GM18519 (cell line): ENCODE measurements around the gene ANKH.
"Not testable (repeated sequence)": the region's sequence is repeated elsewhere in the genome, so short reads cannot be mapped to it uniquely, and the experiment has no call there.

Source experiments
- ATAC-seq: cut with Tn5 transposase; IDR thresholded peaks from one replicate; pipeline ENCODE4 v1.9.1; 2021; ENCODE audit warnings: mild to moderate bottlenecking, moderate library complexity; ENCODE audit not compliant: unreplicated experiment, low FRiP score

ANKH gene

DNA sequence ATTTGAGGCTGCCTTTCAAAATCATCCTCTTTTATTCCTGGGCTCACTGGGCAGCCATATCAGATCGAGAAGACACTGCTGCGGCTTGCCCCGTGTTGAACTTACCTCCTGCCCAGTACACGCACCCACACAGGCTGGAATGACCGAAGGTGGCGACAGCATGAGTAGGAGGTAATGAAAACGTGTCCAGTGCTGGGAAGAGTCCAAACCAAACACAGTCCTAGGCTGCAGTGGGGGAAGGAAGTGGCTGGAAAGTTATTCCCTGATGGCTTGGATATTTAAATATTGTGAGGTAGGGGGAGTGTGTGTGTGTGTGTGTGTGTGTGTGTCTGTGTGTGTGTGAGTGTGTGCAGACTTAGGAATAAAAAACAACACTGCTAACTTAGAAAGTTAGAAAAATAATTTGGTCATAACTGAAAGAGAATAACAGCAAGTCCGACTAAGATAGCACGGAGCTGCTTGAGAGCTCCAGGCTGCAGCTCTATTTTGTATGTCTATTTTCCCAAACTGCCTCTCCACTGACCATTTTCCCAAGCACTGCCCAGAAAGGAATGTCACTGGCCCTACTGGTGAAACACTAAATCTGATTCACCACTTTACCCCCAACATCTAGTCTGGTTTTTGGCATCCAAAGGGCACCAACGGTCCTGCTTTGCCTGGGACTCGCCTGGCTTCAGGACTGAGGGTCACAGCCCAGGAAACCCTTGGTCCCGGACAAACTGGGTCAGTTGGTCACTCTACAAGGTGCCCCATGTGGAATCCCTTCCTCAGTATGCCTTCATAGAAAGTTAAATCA, 41.2 kb downstream of the ANKH start:
- no peak for ATAC-seq

DNA sequence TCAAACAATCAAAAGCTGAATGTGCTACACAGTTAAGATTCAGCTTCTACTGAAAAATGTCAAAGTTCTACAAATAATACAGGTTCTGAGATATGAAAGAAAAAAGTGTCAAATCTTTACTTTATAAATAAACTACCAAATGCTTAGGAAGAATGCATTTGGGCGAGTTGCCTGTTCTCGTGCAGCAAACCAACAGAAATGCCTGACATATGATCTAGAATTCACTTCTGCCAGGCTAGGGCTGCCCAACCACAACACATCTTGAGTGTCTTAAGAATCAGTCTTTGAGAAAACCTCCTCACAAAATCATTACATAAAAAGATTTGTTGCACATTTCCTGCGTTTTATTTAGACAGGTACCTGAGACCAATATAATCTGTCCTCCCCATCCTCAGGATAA, 42.2 kb downstream of the ANKH start:
- no peak for ATAC-seq

DNA sequence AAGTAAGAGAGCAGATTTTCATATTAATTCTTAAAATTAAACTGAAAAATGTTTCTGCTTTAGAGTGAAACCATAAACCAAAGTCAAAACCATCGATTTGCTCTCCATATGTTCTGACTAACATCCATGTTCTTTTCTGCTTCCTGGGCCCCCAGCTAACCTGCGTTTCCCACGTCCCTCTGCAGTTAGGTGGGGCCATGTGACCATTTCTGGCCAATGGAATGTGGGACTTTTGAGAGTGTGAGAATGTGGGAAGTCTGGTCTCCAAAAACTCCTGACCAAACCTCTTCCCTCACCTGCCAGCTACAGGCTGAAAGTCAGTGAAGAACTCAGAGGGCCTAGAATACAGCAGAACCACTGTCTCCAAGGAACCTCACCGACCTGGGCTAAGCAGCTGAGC, 44.9 kb downstream of the ANKH start:
- no peak for ATAC-seq

DNA sequence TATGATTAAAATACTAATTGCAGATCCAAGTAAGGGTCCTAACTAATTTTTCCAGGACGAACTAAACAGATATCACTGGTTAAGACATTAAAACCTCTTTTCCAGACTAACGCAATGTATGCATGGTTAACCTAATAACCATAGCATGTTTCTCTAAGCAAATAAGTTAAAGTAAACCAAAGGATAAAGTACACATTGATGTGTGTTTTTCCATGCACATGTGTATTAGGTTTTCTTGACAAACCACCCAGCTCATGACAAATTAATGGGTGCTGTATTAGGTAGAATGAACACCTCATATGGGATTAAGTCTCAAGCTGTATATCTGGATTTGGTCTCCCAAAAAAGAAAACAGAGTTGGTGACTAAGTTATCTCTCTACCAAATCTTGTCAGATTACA, 45.6 kb downstream of the ANKH start:
- no peak for ATAC-seq

DNA sequence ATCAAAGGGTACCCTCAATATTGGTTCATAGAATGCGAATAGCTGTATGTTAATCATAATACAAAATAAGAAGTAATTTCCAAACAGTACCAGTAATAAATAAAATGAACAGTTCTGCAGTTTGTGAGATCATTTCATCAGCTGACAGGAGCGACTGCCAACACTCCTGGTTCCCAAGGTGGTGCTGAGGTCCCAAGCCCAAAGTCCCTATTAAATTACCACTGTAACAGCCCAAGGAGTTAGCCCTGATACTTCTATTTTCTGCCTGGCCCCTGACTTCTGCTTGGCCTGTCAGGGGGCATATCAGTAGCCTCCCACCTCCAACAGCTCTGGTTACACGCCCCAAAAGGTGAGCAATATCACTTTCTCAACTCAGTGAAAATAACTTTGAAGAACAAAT, 47.1 kb downstream of the ANKH start:
- ATAC-seq, result no peak

DNA sequence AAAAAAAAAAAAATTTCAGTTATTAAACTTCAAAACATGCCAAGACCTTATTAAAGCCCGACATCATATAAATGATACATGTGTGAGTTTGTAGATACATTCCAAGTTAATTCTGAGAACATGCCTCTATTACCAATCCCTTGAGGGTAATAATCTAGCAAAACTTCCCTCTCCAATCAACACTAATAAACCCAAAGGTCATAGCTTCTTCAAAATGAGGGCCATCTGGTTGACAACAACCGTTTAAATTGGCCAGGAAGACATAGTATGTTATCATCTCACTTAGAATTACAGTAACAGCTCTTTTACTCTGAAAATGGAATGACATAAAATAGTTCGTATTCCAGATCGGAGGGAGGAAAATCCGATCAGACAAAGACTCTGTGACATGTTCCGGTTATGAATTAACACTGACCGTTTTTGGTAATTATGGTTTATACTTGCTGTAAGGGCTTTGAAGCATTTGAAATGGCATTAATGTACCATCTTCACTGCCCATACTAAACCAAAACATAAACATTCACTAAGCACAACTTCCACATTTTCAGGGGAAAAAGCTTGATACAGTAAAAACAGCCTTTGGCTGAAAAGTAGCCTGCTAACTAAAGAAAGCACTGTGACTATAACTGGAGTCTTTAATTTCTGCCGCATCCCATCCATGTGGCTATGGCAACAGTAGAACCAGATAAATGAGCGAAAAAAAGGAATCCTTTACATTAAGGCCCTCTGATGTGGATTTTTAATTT, 50.3 kb downstream of the ANKH start:
- no peak for ATAC-seq

DNA sequence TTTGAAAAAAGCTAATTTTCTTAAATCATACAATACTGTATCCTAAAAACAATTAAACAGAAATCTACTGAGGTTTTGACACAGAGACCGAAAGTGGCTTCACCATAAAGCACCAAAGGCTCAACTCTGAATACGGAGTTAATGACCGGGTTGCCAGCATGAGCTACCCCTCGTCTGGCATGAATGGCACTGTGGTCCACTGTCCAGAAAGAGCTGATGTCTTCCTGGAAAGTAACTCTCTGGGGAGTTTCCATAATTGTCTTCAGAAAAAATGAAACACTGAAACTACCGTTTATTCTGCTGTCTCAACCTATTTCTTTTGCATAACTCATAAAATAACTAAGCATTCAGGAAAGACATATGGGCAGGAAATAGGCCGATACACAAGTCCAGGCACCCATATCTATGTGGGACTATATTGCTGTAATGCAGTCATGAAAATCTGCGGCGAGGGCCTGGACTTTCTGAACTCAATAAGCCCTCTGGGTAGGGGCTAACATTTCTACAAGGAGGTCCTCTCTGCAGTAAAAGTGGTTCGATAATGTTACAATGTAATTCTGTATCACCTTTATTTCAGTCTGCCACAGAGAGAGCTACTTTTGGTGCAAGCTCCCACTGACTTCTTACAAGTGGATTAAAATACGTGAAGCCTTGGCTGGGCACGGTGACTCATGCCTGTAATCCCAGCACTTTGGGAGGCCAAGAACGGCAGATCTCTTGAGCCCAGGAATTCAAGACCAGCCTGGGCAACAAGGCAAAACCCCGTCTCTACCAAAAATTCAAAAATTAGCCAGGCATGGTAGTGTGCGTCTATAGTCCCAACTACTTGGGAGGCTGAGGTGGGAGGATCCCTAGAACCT, 52.4 kb downstream of the ANKH start:
- ATAC-seq, result no peak

DNA sequence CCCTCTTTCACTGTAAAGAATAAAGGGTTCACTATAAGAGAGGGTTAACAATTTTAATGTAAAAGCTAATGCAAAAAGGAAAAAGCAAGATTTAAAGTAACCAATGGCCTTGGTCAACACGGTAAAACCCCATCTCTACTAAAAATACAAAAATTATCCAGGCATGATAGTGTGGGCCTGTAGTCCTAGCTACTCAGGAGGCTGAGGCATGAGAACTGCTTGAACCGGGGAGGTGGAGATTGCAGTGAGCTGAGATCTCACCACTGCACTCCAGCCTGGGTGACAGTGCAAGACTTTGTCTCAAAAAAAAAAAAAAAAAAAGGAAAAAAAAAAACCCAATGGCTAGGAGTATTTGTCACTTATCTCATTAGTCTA, 53.8 kb downstream of the ANKH start:
- not testable (repeated sequence) for ATAC-seq

DNA sequence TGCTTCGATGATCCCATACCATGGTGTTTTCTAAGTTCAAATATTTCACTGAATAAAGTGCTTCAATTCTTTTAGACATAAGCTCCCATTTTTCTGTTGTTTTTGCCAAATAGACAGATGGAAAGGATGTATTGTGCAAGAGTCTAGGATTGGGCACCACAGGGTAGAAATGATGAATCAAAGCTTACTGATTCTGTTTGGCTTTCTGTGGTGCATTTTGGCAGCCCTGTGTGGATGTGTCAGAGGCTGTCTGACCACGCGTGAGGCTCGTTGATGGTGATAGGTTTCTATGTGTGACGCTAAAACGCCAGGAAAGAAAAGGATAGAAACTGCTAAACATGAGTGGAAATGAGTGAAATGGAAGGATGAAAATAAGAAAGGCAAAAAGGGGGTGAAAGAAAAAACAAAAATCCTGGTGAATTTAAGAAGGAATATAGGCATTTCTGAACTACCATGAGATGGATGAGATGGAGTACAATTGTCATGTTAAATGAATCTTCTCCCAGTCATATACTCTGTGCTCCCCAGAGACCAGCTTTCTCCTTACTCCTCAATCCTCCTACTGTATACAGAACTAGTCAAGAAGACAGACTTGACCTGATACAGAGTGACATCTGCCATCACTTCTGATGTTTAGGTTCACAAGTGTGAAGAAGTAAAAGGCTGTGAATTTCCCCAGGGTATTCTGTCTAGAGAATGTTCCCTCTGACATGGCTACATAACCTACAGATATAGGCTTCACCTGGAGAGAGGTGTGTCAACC, 54.4 kb downstream of the ANKH start:
- peak; percentile 33 for ATAC-seq

DNA sequence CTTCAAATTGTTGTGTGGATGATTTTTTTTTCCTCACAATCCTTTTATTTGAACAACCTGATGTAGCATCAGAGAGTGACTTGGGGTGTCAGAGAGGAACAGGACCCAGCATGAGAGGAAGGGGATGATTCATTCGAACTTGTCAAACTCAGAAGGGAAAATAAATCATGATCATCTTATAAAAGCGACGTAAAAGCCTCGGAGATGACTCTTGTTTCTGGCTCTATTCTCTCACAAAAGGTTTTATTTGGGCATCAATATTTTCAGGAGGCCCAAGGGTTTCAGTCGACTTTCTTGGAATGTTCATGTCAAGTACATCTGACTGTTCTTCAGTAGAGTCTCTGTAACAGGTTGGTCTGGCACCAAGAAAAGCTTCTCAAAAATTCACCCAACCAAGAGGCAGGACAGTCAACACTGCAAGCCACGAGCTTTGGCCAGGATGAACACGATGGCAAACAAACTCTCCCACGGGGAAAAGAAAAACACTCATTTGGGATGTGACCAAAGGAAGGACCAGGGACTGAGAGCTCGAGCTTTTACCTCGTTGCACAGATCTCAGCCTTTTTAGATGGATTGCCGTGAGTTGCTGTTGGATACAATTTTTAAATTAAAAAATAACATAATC, 55.1 kb downstream of the ANKH start:
- ATAC-seq, result no peak

DNA sequence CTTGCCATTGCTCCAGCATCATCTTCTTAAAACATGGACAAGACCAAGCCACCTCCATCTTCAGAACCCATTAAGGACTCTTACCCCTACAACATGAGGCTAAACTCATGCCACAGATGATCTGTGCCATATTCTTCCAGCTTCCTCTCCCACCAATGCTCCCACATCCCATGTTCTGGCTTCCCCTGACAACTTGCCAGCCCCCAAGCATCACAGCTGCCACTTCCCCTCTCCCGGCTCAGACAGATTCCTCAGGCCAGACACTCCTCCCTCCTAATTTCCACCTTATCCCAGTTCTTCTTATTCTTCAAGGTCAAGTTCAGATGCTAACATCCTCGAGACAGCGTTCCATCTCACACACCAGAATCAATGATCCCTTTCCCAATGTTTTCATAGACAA, 57.8 kb downstream of the ANKH start:
- ATAC-seq, result no peak

DNA sequence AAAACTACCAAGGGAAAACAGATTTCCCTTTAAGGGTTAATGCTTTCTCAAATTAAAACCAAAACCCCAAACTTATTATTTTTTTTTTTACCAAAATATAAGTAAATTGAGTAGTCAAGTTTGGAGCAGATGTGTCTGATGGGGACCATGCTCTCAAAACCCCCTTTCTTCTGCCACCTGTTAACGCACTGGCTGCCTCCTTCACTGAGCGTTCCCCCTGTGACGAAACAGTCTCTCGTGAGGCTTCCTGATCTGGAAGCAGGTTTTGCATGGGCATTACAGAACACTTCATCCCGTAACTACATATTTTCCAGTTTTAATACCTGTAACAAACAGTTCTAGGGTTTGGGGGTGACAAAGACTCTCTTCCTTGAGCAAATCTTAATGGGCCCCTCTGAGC, 59.4 kb downstream of the ANKH start:
- no peak for ATAC-seq

DNA sequence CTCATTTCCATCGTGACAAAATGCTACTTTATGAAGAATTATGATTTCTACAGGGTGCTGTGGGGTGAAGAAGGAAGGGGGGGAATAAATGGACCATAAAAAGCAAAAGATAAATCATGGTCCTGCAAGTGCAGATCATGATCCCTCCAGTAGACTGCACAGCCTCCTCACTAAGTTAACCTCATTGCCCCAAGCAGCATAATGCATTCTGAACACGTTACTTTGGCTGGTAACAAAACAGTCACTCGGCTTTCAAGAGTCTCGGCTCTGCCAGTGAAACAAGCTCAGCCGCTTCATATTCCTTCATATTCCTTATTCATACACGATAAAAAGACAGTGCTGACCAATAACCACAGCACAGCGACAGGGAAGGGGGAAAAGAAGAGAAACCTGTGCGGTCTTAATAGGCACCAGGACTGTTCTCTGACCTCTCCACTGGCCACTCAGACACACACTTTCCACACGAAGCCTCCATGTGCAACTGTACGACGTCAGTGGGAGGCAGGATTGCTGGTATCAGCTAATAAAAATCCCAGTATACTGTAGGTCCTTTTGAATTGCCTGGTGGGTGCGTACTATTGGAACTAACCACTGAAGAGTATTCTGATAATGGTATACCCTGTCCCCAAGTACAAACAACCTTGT, 60.5 kb downstream of the ANKH start:
- no peak for ATAC-seq

DNA sequence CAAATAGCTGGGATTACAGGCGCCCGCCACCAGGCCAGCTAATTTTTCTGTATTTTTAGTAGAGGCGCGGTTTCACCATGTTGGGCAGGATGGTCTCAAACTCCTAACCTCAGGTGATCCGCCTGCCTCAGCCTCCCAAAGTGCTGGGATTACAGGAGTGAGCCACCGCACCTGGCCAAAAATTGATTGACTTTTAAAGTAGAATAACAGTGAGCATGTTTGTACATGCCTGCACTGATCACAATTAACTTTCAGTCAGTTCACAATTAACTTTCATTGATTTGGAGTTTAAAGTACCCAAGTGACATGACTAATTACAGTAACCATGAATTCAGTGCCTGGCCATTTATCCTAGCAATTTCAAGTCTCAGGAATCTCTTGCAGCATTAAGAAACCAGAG, 61.3 kb downstream of the ANKH start:
- ATAC-seq, result no peak

DNA sequence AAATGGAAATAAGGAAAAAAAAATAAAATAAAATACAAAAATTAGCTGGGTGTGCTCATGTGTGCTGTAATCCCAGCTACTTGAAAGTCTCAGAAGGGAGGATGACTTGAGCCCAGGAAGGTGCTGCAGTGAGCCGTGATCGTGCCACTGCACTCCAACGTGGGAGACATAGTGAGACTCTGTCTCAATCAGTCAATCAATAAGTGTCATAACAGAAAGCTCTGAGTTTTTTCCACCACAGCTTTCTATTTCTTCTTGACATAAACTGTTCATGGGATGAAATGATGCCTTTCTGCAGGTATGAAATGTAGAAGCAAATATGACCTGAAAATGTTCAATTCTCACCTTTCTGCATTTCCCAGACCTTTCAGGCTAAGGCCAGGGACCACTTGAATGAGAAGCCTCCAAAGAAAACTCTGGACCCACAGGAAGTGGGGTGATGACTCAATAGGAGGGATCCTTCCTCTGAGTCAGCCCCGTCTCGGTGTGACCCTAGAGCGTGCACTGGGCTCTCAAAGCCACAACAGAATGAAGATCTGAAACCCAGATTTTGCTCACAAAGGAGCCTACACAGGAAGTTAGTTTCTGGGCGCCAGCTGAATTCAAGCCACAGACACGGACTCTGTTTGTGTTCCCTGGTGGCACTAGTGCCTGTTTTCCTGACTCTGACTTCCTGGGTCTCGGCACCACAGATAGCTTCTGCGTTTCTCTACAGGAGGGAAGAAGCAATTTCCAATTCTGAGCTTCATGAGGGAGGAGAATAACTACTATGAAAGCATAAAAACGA, 62.0 kb downstream of the ANKH start:
- ATAC-seq, result peak; percentile 97

DNA sequence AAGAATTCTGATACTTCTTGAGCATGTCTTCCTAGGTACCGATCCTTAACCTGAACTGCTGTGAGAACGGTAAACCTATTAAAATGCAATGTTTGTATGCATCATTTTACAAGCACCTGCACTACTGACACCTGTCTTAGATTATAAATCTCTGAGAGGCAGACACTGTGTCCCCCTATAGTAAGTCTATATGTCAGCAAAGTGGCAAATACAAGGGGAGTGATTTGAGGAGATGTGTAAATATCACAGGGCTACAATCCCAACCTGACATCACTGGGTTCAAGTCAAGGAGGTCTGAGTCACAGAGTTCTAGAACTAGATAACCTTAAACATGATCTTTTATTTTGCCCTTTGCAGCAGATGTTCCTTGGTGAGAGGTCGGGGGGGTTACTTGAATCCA, 64.1 kb downstream of the ANKH start:
- no peak for ATAC-seq

DNA sequence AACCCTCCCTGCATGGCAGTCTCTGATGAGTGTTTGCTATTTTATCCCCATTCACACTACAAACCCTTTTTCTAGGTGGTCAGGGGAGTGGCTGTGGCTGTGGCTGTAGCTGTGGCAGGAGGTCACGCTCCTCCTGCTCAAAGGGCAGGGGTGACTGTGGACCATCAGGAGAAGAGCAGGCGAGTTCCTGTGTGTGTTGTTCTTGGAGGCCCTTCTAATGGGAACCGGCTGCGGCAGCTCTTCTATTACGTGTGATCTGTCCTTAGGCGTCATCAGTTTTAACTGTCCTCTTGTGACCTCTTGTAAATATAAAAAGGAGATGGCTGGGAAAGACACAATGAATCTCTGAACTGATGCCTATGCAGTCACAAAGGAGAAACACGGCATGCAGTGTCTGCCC, 65.1 kb downstream of the ANKH start:
- ATAC-seq, result no peak

DNA sequence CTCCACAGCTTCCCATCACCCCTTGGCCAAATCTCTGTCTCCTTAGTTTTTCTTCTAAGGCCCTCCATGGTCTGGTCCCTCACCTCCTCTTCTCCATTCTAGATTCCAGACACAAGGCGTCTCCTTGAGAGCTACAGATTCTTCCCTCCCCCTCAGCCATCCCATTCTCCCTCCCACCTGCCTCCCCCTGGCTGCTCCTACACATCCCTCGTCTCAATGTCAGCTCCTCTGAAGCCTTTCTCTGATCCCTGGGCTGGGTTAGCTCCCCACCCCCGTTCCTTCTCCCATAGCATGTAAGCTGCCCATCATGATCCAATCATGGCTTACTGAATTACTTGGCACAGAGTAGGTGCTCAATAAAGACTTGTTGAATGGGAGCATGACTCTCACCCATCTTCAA, 69.0 kb downstream of the ANKH start:
- ATAC-seq, result no peak

DNA sequence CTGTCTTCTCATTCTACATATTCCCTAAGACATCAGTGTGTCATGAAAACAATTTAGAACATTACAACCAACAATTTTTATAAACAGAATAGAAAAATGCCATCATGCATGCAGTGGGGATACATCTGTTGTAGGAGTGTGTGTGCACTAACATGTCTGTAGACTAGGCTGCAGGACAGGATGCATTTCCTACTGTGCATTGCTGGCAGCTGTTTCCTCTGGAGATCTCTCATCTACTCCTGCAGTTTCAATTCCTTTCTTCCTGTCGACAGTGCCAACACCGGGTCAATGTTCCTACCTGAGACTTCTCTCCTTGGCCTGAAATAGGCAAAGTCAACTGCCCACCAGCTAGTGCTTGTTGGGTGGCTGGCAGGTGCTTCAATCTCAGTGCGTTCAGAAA, 69.8 kb downstream of the ANKH start:
- ATAC-seq, result no peak
